Activated T-cell treated with anti-CD3 and anti-CD28 coated beads for 48 hours (primary cell): ENCODE measurements around the gene UCN2.

ENCODE experiments used
- DNase-seq: peaks from one replicate; pipeline ENCODE4 v3.0.0-alpha.2; 2020; ENCODE audit warnings: low read depth

The UCN2 gene, protein sequence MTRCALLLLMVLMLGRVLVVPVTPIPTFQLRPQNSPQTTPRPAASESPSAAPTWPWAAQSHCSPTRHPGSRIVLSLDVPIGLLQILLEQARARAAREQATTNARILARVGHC

GRCh38 chr3:48563382-48563918 is at the start of gene UCN2:
UCN2 (minus strand) TSS chr3:48563781; CDS start chr3:48563124, 657 bp downstream.
- DNase-seq, result no peak

DNA sequence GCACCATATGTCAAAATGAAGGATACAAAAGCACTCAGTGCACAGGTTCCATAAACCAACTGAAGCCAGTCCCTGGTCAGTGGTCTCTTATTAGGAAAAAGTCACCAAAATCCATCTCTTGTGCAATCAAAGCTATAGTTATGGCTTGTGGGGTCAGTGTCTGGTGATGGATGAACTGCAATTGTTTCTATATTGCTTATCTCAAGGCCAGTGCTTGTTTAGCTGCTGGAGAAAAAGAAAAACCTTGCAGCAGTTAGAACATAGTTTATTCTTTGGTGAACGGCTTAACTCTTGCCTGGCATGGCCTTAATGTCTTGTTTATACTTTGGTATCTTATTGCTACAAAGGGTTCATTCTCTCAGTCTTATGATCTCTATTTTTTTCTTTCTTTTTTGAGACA is 48.7 kb upstream of the UCN2 start:
- DNase-seq, result no peak

DNA sequence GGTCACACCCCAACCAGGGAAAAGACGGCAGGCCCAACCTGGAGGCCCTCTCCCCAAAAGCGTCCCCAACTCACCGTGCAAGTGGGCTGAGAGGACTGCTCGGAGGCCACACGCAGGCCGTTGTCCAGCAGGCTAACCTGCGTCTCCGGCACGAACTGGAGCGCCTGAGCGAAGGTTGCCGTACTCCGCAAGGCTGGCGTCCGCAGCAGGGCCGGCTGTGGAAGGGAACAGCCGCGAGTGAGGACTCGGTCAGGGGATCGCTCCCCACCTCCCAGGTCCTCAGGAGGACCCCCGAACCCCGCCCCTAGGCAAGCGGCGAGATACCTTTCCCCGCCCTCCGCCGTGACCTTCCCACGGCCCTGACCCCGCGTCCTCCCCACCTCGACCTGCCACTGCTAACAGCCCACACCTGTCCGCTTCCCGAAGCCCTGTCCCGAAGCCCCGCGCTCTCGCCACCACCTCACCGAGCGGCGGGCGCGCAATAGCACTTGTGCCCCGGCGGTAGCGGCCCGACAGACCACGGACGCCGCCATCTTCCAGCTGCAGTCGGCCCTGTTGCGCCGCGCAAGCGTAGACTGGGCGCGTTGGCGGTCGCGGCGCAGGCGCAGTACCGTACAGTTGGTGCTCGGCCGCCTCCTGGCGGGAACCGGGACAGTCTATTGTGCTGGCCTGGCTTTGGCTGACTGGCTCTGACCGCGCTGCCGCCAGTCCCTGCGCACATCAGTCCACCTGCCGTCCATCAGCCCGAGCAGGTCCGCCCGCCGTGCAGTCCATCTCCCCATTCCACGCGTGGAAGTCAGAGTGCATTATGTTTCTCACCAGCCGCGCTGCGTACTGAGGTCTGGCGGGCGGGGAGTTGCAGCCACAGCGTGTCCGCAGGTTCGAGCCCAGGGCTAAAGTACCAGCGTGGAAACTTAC is 45.8 kb upstream of the UCN2 start, which contains the start of gene UQCRC1:
UQCRC1 (minus strand) TSS at position 559 of the 918 bp plus-strand sequence; CDS start at position 533, 26 bp downstream.
- DNase-seq, result peak; percentile 92

DNA sequence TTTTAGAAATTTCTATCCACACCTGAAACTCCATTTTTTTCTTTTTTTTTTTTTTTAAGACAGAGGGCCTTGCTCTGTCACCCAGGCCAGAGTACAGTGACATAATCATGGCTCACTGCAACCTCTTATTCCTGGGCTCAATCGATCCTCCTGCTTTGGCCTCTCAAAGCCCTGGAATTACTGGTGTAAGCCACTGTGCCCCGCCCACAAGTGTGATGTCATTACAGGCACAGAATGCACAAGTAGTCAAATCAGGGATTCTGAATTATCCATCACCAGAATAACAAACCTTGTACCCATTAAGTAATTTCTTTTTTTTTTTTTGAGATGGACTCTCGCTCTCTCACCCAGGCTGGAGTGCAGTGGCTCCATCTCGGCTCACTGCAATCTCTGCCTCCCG is 43.9 kb upstream of the UCN2 start:
- DNase-seq, result no peak

GRCh38 chr3:48601622-48601994 is 38.0 kb upstream of the UCN2 start:
- no peak for DNase-seq

DNA sequence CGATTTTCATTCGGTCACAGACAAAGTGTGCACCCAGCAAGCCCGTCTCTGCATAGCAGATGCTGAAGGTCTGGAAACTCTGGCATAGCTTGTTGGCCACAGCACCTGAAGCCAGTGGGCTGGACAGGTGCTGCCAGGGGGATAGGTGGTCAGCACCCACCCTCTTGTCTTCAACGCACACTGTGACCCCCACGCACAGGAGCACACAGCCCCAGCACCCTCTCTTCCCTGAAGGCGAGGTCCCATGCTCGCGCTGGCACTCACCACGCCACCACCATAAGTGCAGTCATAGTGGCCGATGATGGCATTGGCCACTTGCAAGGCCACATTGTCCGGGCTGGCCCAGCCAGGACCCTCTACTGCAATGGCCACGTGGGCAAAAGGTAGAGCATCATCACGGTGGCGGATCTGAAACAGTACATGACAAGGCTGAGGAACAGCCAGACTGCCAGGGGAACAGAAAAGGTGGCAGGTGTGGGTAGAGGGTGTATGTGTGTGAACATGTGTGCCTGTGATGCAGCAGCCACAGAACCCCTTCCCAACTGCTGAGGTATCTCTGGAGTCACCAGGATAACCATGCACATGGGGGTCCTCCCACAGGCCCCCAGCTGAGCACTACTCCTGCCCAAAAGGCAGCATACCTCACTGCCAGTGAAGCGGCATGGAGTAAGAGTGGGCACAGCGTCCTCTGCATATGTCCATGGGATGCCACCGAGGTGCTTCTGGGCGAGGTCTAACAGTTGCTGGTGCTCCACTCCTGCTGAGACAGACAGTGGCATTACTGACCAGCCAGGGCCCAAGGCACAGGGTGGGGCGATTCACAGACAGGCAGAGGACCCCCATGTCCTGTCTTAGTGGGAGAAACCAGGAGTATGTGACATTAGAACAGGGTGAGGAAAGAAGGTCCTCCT is 37.4 kb upstream of the UCN2 start:
- no peak for DNase-seq

DNA sequence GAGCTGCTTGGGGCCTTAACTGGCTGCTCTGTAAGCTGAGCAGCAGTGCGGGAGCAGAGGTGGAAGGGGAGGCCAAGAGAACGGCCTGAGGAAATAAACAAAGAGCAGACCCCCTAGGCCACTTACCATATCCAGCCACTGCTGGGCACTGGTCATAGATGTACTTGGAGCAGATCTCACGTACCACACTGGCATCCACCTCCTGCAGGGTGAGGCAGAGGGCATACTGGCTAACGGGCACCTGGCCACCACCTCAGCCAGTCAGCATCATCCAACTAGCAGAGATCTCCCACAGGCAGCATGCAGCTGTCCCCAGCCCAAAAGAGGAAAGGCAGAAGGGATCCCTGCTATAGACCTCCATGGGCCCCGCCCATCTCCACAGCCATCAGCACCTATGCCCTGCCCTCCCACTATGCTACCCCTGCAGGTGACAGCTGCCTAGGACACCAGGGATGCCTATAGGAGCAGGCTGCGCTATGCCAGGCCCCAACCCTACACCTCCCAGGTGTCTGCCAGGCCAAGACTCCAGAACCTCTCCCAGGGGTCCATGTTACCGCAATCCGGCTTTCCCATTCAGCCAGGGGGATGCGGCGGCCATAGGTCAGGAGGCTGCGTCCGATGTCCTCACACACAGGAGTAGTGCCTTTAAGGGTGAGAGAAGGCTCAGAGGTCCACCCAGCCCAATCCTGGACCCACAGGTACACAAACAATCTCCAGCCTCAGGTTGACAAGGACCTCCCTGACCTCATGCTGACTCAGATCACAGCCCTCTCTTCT is 36.1 kb upstream of the UCN2 start:
- no peak for DNase-seq

- DNase-seq, result no peak
Measured at GRCh38 chr3:48599077-48599501, 35.5 kb upstream of the UCN2 start.

DNA sequence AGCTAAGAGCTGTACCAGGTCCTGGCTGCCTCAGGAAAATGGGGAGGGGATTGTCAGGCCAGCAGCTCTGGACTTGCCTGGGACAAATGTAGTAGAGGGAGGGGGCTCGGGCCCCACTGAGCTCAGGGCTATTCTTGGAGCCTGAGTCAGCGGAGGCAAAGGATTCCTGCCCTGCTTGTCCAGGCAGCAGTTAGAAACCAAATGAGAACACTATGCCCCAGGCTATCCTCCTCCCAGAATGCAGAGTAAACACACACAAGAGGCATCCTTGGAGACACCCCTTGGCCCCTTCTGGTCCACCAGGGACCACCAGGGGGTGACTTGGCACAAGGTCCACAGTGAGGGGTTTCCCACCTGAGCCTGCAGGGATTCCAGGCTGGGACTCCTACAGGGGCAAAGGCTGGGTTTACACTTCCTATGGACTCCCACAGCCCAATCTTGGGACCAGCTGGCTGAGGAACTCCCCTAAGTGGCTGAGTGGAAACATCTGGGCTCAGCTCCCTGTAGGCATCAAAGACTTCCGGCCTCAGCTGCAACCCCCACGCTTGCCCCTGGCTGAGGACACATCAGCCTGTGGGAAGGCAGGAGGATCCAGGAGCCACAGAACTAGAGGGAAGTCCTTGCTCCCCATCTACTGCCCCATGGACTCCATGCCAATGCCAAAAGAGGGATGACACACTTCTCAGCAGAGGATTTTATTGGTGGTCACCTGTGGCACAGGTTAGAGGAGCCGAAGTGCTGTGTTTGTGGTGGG is 34.9 kb upstream of the UCN2 start:
- DNase-seq, result no peak

GRCh38 chr3:48597408-48597800 is 33.8 kb upstream of the UCN2 start:
- DNase-seq, result no peak

- no peak for DNase-seq
Measured at GRCh38 chr3:48596676-48597407, 33.3 kb upstream of the UCN2 start.

DNA sequence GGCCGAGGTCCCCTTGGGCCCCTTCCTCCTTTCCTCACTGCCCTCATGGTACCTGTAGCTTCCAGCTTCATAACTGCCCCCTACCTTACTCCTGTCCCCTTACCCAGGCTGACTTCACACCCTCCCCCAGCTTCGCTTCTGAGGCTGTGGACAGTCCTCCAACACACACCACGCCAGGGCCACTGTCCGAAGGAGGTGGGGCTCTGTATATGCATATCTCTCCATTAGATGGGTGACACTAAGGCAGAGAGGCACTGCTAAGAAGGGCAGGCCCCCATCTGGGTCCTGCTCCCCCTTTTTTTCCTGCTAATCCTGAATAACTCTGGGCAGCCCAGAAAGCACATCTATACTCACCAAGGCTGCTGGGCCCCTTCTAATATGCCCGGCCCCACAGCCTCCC is 32.6 kb upstream of the UCN2 start:
- no peak for DNase-seq

DNA sequence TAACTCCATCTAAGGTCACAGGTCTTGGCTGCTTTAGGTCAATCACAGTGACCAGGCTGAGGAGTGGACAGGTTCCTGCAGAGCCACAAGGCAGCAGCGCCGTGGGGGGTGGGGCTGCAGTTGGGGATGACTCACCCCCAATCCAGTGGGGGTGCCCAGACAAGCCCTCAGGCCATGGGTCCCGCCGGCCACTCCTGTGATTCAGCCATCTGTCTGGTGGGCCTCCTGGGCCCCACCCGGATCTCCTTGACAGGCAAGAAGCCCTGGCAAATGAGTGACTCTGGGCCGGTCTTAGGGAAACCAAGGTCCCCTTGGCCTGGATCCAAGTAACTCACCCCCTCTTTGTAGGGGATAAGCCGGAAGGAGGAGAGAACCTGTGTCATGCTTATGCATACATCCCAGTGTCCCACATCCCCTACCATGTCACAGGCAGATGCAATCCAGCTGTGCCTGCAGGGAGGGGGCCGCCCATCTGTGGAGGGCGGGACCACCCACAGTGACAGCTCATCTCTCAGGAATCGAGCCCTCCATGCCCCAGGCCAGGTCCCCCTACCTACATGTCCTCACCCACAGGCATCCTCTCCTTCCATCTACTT is 32.0 kb upstream of the UCN2 start:
- no peak for DNase-seq

GRCh38 chr3:48595075-48595525 is 31.5 kb upstream of the UCN2 start, which contains the start of gene COL7A1:
COL7A1 (minus strand) TSS chr3:48595329; CDS start chr3:48595159, 170 bp downstream.
- no peak for DNase-seq

GRCh38 chr3:48594417-48595049 is 31.0 kb upstream of the UCN2 start:
- DNase-seq, result no peak

GRCh38 chr3:48593337-48593736 is 29.8 kb upstream of the UCN2 start:
- no peak for DNase-seq

GRCh38 chr3:48592519-48593087 is 29.0 kb upstream of the UCN2 start:
- DNase-seq, result no peak

DNA sequence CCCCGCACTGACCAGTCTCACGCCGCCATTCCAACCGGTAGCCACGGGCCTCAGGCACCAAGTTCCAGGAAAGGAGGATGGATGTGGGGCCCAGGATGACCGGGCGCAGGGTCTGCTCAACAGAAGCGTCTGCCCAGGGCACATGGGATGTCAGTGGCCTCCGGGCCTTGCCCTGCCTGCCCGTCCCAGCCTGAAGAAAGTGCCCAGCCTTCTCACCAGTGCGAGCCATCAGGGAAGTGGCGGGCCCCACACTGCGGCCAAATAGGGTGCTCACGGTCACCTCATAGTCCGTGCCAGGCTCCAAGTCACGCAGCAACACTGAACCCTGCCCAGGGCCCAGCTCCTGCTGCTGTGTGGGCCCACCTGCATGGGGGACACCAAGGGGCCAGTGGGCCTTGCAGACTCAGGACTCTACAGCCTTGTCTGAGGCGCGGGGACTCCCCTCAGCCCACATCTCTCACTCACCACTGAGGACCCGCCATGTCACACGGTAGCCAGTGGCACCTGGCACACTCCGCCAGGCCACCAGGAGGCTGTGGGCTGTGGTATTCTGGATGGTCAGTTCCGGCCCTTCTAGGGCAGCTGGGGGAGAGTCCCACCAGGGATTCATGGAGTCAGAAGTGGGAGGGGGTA is 28.4 kb upstream of the UCN2 start:
- no peak for DNase-seq
